Esophagus muscularis mucosa (tissue), 4 donors: ENCODE results near the gene TPD52L1. TPM values are rescaled to one million over a fixed set of nuclear protein-coding genes. Genes with fewer than 3 reads are reported as not detected.

ENCODE experiments used
- DNase-seq: peaks from one replicate; pipeline ENCODE4 v3.0.0-alpha.2; 2017; ENCODE audit errors: extremely low spot score
- H3K27ac ChIP-seq, 4 donors: fragments of 200-600 bp; sonication (generic); replicated peaks in 1 of 4; 1 replicate in 3 of 4; 2 replicates in 1 of 4; pipeline ENCODE4 v1.5.1; 2016 to 2019; ENCODE audit warnings: mild to moderate bottlenecking in 1 of 4
- H3K27me3 ChIP-seq, 4 donors: fragments of 200-600 bp; sonication (generic); one replicate each; pipeline versions ENCODE4 v1.5.1 to v1.6.0; 2016 to 2019
- H3K36me3 ChIP-seq, 4 donors: fragments of 200-600 bp; sonication (generic); one replicate each; pipeline ENCODE4 v1.5.1; 2016 to 2019
- H3K4me1 ChIP-seq, 4 donors: fragments of 200-600 bp; sonication (generic); one replicate each; pipeline ENCODE4 v1.5.1; 2016 to 2019
- H3K4me3 ChIP-seq, 4 donors: fragments of 200-600 bp; sonication (generic); 1 replicate in 2 of 4; 2 replicates in 2 of 4; pipeline ENCODE4 v1.5.1; 2016 to 2019; ENCODE audit warnings: mild to moderate bottlenecking in 4 of 4, moderate library complexity in 1 of 4
- H3K9me3 ChIP-seq, 4 donors: fragments of 200-600 bp; sonication (generic); 1 replicate in 3 of 4; 2 replicates in 1 of 4; pipeline ENCODE4 v1.5.1; 2016 to 2019
- EP300 ChIP-seq: sonication (generic); formaldehyde crosslinking; IDR thresholded peaks from one replicate; pipeline ENCODE4 v1.6.1; 2017; ENCODE audit warnings: antibody characterized with exemption
- POLR2A ChIP-seq: fragments of 450-650 bp; IDR thresholded peaks from one replicate; pipeline ENCODE4 v1.6.1; 2017; ENCODE audit warnings: antibody characterized with exemption, moderate library complexity, mild to moderate bottlenecking, low read depth
- POLR2AphosphoS5 ChIP-seq, 2 donors: sonication (generic); formaldehyde crosslinking; IDR thresholded peaks; one replicate each; pipeline ENCODE4 v1.6.1; 2017; ENCODE audit warnings: antibody characterized with exemption in 2 of 2
- WGBS: methylation state at CpG from one replicate; pipeline ENCODE4 v1.1.5; 2018; 5-methylcytosine and 5-hydroxymethylcytosine counted together
- intact Hi-C: fragments of 100-400 bp; cut with DNase I; formaldehyde crosslinking; loops from one replicate; pipeline ENCODE4 v1.15.1; 2023
- total RNA-seq, 4 donors: library from RNA; depleted of rRNA; stranded (reverse); fragments of >200 nt; gene quantifications; one replicate each; pipeline versions ENCODE4 v1.1.0 to v1.2.1, GENCODE V29; 2016
- TF ChIP-seq, protein P1 (sequence below), 3 experiments: fragments of 200-600 bp in 2 of 3; fragments of 450-650 bp in 1 of 3; sonication (generic) in 2 of 3; IDR thresholded peaks; one replicate each; pipeline ENCODE4 v1.5.1; 2017 to 2019; ENCODE audit warnings: antibody characterized with exemption in 3 of 3, mild to moderate bottlenecking in 2 of 3, moderate library complexity in 1 of 3

The TPD52L1 gene
- total RNA-seq, 4 donors from 2014 or later: 18.7 to 46.4 (median 31.1) TPM

- intact Hi-C loops: no loop called here
- H3K4me1 ChIP-seq: peaks cover 0 to 18% (median 5%) of the 10 kb centered on the region in 4 donors
- no peaks in the 10 kb centered on the region for H3K36me3 ChIP-seq
- no peak overlapping the region for H3K4me3 ChIP-seq
- DNase-seq: no peak
- WGBS: 88% methylated on average over 3 of the region's 3 CpGs
- no peaks in the 10 kb centered on the region for H3K9me3 ChIP-seq
- no peaks in the 10 kb centered on the region for H3K27me3 ChIP-seq
- TF ChIP-seq POLR2AphosphoS5 (IDR thresholded peaks at IDR 0.05) (no peak), POLR2A (no peak), EP300 (no peak)
- TF ChIP-seq, protein P1, sequence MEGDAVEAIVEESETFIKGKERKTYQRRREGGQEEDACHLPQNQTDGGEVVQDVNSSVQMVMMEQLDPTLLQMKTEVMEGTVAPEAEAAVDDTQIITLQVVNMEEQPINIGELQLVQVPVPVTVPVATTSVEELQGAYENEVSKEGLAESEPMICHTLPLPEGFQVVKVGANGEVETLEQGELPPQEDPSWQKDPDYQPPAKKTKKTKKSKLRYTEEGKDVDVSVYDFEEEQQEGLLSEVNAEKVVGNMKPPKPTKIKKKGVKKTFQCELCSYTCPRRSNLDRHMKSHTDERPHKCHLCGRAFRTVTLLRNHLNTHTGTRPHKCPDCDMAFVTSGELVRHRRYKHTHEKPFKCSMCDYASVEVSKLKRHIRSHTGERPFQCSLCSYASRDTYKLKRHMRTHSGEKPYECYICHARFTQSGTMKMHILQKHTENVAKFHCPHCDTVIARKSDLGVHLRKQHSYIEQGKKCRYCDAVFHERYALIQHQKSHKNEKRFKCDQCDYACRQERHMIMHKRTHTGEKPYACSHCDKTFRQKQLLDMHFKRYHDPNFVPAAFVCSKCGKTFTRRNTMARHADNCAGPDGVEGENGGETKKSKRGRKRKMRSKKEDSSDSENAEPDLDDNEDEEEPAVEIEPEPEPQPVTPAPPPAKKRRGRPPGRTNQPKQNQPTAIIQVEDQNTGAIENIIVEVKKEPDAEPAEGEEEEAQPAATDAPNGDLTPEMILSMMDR (IDR thresholded peaks at IDR 0.05): no peak
- H3K27ac ChIP-seq: no peak overlapping the region
These were observed 77.1 kb downstream of the TPD52L1 start for GRCh38 chr6:125230674-125231073.

DNA sequence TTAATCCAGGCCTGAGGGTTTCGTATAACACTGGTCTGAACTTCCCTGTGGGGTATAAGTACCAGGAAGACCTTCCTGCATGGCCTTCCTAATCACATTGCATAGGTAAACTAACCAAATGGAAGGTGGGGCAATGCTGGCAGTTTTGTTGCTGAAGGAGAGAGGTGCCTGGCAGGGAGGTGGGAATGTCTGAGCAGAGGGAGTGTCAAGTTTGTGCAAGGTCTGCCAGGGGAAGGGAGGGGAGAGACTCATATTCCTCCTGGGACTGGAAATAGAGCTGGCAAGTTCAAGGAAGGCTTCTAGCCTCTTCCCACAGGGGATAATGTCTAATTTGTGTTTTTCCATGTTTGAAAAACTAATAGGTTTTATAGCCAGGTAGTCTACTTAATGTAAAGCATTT lies 77.6 kb downstream of the TPD52L1 start:
- Histone ChIP-seq H3K27ac (no peak overlapping the region), H3K9me3 (no peaks in the 10 kb centered on the region), H3K27me3 (no peaks in the 10 kb centered on the region), H3K4me1 (peaks cover 0 to 18% (median 5%) of the 10 kb centered on the region in 4 donors), H3K4me3 (no peak overlapping the region), H3K36me3 (no peaks in the 10 kb centered on the region)
- no peak for DNase-seq
- intact Hi-C loops: no loop called here
- TF ChIP-seq, protein P1 (IDR thresholded peaks at IDR 0.05): no peak
- TF ChIP-seq POLR2AphosphoS5 (IDR thresholded peaks at IDR 0.05) (no peak), POLR2A (no peak), EP300 (no peak)
- 89% methylated on average over 1 of the region's 1 CpG for WGBS

DNA sequence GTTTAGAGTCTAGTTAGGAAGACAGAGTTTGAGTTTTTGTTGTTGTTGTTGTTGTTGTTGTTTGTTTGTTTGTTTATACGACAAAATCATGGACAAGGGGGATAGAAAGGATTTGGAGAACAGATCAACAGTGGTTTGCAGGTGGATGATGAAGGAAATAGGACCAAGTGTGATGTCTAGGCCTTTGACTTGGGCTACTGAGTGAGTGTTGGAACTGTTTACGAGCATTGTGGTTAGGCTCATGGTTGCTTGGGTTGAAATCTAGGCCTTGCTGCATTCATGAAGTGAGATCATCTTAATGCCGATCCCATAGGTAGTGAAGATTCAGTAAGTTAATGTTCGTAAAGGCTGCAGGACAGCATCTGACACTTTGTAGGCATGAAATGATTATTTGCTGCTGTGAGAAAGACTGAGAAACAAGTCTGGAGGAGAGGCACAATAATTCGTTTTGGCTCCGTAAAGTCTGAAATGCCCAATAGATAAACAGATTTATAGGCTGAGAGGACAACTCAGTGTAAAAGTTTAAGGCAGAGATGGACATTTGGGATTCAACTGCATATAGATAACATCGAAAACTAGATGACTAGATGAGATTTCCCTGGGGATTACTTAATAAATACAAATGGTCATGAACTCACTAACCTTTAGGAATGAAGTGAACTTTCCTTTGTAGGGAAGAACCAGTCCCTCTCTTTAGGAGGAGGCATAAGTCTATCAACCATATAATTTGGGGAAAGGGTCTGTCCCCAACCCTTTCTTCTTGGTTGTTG lies 78.2 kb downstream of the TPD52L1 start:
- Histone ChIP-seq H3K27me3 (no peaks in the 10 kb centered on the region), H3K4me3 (no peak overlapping the region), H3K4me1 (peaks cover 0 to 18% (median 5%) of the 10 kb centered on the region in 4 donors), H3K27ac (no peak overlapping the region), H3K9me3 (no peaks in the 10 kb centered on the region), H3K36me3 (no peaks in the 10 kb centered on the region)
- intact Hi-C loops: no loop called here
- no peak for DNase-seq
- 89% methylated on average over 7 of the region's 7 CpGs for WGBS
- TF ChIP-seq POLR2AphosphoS5 (IDR thresholded peaks at IDR 0.05) (no peak), EP300 (no peak), POLR2A (no peak)
- TF ChIP-seq, protein P1 (IDR thresholded peaks at IDR 0.05): no peak

DNA sequence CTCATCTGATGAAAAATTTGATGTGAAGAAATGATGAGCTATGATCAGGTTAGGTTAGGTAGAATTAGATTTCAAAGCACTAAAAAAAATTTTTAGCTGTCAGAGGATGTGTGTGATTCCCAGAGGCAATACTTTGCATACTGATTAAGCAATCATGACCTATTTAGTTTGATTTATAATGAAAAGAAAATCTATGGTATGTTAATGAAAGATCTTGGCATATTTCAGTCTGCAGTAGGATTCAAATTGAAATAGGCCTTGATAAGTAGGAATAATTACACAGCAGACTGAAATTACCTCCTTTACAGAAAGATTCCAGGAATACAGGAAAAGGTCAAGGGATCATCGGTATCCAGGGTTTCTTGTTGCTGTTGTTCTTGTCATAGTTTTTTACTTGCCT lies 78.9 kb downstream of the TPD52L1 start:
- Histone ChIP-seq H3K27ac (no peak overlapping the region), H3K4me3 (no peak overlapping the region), H3K36me3 (no peaks in the 10 kb centered on the region), H3K27me3 (no peaks in the 10 kb centered on the region), H3K4me1 (peaks cover 0 to 18% (median 5%) of the 10 kb centered on the region in 4 donors), H3K9me3 (no peaks in the 10 kb centered on the region)
- DNase-seq: no peak
- 90% methylated on average over 1 of the region's 1 CpG for WGBS
- intact Hi-C loops: no loop called here
- no peak for TF ChIP-seq EP300

DNA sequence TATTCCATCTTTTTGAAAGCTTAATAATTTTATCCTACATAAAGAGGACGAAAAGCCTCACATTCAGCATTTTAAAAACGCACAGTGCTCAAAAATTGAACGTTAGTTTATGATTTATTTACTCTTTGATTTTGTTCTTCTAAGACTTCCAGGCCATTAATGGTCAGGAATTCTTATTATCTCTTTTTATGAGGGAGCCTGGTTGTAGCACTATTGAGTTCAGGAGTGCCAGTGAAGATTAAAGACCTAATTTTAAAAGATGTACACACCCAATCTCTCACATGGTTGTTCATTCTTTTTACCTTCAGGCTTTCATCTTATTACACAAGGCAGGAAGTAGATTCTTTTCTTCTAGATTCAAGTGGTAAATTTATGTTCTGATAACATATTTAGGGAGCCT lies 79.6 kb downstream of the TPD52L1 start:
- intact Hi-C loops: no loop called here
- H3K4me3 ChIP-seq: no peak overlapping the region
- H3K27ac ChIP-seq: no peak overlapping the region
- TF ChIP-seq POLR2AphosphoS5 (IDR thresholded peaks at IDR 0.05): no peak
- no peak for TF ChIP-seq EP300
- TF ChIP-seq POLR2A: no peak
- TF ChIP-seq, protein P1 (IDR thresholded peaks at IDR 0.05): no peak
- H3K36me3 ChIP-seq: no peaks in the 10 kb centered on the region
- WGBS: 73% methylated on average over 3 of the region's 3 CpGs
- H3K27me3 ChIP-seq: no peaks in the 10 kb centered on the region
- DNase-seq: no peak
- H3K4me1 ChIP-seq: peaks cover 0 to 18% (median 5%) of the 10 kb centered on the region in 4 donors
- H3K9me3 ChIP-seq: no peaks in the 10 kb centered on the region
